MM.1S (cell line): ENCODE results near the gene MAEA.

Experiments
- DNase-seq: peaks from one replicate; pipeline ENCODE4 v3.0.0-alpha.2; 2015
- H2AFZ ChIP-seq: fragments of 300-600 bp; sonication (generic); 2 replicates; pipeline ENCODE4 v1.6.0; 2016; ENCODE audit warnings: antibody characterized with exemption, low read length
- H3F3A ChIP-seq: fragments of 300-600 bp; sonication (generic); 2 replicates; pipeline ENCODE4 v1.6.1; 2016; ENCODE audit warnings: mild to moderate bottlenecking, antibody characterized with exemption, low read length, moderate library complexity, mixed read lengths; ENCODE audit not compliant: insufficient read depth
- H3K27ac ChIP-seq: fragments of 300-600 bp; sonication (generic); 2 replicates; pipeline ENCODE4 v1.5.1; 2016; ENCODE audit warnings: mild to moderate bottlenecking, low read length
- H3K27me3 ChIP-seq: fragments of 300-600 bp; sonication (generic); replicated peaks from 2 replicates; pipeline ENCODE4 v1.6.0; 2016; ENCODE audit warnings: low read length; ENCODE audit not compliant: insufficient read depth
- H3K36me3 ChIP-seq: fragments of 300-600 bp; sonication (generic); replicated peaks from 2 replicates; pipeline ENCODE4 v1.6.1; 2016; ENCODE audit warnings: mild to moderate bottlenecking, low read length, mixed read lengths; ENCODE audit not compliant: insufficient read depth
- H3K4me1 ChIP-seq: fragments of 300-600 bp; sonication (generic); 2 replicates; pipeline ENCODE4 v1.6.1; 2016; ENCODE audit warnings: low read length, mixed read lengths
- H3K4me2 ChIP-seq: fragments of 300-600 bp; sonication (generic); 2 replicates; pipeline ENCODE4 v1.6.0; 2016; ENCODE audit warnings: low read depth, low read length
- H3K4me3 ChIP-seq: fragments of 300-600 bp; sonication (generic); 2 replicates; pipeline ENCODE4 v1.5.1; 2016; ENCODE audit warnings: low read length, mixed read lengths
- H3K79me2 ChIP-seq: fragments of 300-600 bp; sonication (generic); 2 replicates; pipeline ENCODE4 v1.6.1; 2016; ENCODE audit warnings: mixed run types, low read length, mixed read lengths
- H3K9ac ChIP-seq: fragments of 300-600 bp; sonication (generic); 2 replicates; pipeline ENCODE4 v1.6.1; 2016; ENCODE audit warnings: low read length, mixed read lengths
- H3K9me2 ChIP-seq: fragments of 300-600 bp; sonication (generic); replicated peaks from 2 replicates; pipeline ENCODE4 v1.6.1; 2016; ENCODE audit warnings: mild to moderate bottlenecking, low read length, mixed read lengths; ENCODE audit not compliant: insufficient read depth
- H3K9me3 ChIP-seq: fragments of 300-600 bp; sonication (generic); replicated peaks from 2 replicates; pipeline ENCODE4 v1.6.1; 2016; ENCODE audit warnings: mild to moderate bottlenecking, low read length, mixed read lengths; ENCODE audit not compliant: insufficient read depth
- H4K20me1 ChIP-seq: fragments of 300-600 bp; sonication (generic); 2 replicates; pipeline ENCODE4 v1.6.1; 2016; ENCODE audit warnings: mild to moderate bottlenecking, low read length, moderate library complexity, mixed read lengths; ENCODE audit not compliant: insufficient read depth
- EZH2 ChIP-seq: fragments of 300-600 bp; sonication (generic); optimal IDR thresholded peaks from 2 replicates; pipeline ENCODE3; 2017; ENCODE audit warnings: low read depth, mild to moderate bottlenecking, antibody characterized with exemption, low read length, mixed read lengths
- EZH2phosphoT487 ChIP-seq: fragments of 300-600 bp; sonication (generic); IDR thresholded peaks from 2 replicates; pipeline ENCODE4 v1.6.1; 2018; ENCODE audit warnings: antibody characterized with exemption, low read length
- TF ChIP-seq, protein P1 (sequence below): fragments of 300-600 bp; sonication (generic); IDR thresholded peaks from 2 replicates; pipeline ENCODE4 v1.5.1; 2016; ENCODE audit warnings: antibody characterized with exemption, low read length, mixed read lengths

MAEA gene

GRCh38 chr4:1377606-1378261, 88.0 kb downstream of the MAEA start:
- H3K4me3 ChIP-seq = no peak overlapping the region
- no peaks in the 10 kb centered on the region for H3F3A ChIP-seq
- no peaks in the 10 kb centered on the region for H3K36me3 ChIP-seq
- H4K20me1 ChIP-seq = no peaks in the 10 kb centered on the region
- no peaks in the 10 kb centered on the region for H3K27me3 ChIP-seq
- no peak overlapping the region for H3K9ac ChIP-seq
- no peak for DNase-seq
- H3K27ac ChIP-seq = no peak overlapping the region
- H3K79me2 ChIP-seq = no peaks in the 10 kb centered on the region
- H3K4me2 ChIP-seq = no peak overlapping the region
- TF ChIP-seq EZH2 (no peak), EZH2phosphoT487 (no peak)
- TF ChIP-seq, protein P1, sequence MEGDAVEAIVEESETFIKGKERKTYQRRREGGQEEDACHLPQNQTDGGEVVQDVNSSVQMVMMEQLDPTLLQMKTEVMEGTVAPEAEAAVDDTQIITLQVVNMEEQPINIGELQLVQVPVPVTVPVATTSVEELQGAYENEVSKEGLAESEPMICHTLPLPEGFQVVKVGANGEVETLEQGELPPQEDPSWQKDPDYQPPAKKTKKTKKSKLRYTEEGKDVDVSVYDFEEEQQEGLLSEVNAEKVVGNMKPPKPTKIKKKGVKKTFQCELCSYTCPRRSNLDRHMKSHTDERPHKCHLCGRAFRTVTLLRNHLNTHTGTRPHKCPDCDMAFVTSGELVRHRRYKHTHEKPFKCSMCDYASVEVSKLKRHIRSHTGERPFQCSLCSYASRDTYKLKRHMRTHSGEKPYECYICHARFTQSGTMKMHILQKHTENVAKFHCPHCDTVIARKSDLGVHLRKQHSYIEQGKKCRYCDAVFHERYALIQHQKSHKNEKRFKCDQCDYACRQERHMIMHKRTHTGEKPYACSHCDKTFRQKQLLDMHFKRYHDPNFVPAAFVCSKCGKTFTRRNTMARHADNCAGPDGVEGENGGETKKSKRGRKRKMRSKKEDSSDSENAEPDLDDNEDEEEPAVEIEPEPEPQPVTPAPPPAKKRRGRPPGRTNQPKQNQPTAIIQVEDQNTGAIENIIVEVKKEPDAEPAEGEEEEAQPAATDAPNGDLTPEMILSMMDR = no peak
- H2AFZ ChIP-seq = no peak overlapping the region
- H3K9me3 ChIP-seq = no peaks in the 10 kb centered on the region
- no peaks in the 10 kb centered on the region for H3K4me1 ChIP-seq
- H3K9me2 ChIP-seq = no peaks in the 10 kb centered on the region

GRCh38 chr4:1378559-1379231, 89.0 kb downstream of the MAEA start:
- Histone ChIP-seq H3K9me3 (no peaks in the 10 kb centered on the region), H2AFZ (no peak overlapping the region), H3F3A (no peaks in the 10 kb centered on the region), H3K4me1 (no peaks in the 10 kb centered on the region), H4K20me1 (no peaks in the 10 kb centered on the region), H3K9ac (no peak overlapping the region), H3K4me2 (no peak overlapping the region), H3K27me3 (no peaks in the 10 kb centered on the region), H3K36me3 (no peaks in the 10 kb centered on the region), H3K79me2 (no peaks in the 10 kb centered on the region), H3K4me3 (no peak overlapping the region), H3K27ac (no peak overlapping the region), H3K9me2 (no peaks in the 10 kb centered on the region)
- no peak for DNase-seq
- TF ChIP-seq EZH2phosphoT487 (no peak), EZH2 (no peak)
- TF ChIP-seq, protein P1 = no peak

DNA sequence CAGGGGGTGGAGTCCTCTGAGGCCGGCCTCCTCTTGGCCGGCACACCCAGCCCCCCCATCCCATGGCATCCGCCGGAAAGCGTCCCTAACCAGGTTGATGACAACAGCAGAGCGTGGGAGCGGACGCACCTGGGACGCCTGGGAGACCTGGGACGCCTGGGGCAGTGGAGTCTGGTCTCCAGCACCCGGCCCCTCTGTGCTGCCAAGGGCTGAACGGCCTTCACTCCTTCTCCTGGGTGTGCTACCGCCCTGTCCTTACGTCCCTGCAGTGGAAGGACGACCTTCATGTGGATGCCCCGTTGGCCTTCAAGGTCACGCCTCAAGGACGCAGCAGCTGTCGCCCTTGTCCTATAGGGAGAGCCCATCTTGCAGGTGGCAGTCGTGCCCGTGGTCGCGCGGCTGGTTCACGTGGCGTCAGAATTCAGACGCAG, 89.7 kb downstream of the MAEA start:
- Histone ChIP-seq H3F3A (no peaks in the 10 kb centered on the region), H2AFZ (no peak overlapping the region), H3K9ac (no peak overlapping the region), H3K9me2 (no peaks in the 10 kb centered on the region), H3K27ac (no peak overlapping the region), H3K4me3 (no peak overlapping the region), H3K4me2 (no peak overlapping the region), H3K36me3 (no peaks in the 10 kb centered on the region), H3K27me3 (no peaks in the 10 kb centered on the region), H3K79me2 (no peaks in the 10 kb centered on the region), H3K9me3 (no peaks in the 10 kb centered on the region), H4K20me1 (no peaks in the 10 kb centered on the region), H3K4me1 (no peaks in the 10 kb centered on the region)
- DNase-seq = no peak
- no peak for TF ChIP-seq EZH2phosphoT487
- no peak for TF ChIP-seq EZH2
- TF ChIP-seq, protein P1 = no peak
